ENCODE measurements around the gene DLG1. TPM values are rescaled to one million over a fixed set of nuclear protein-coding genes. Genes with fewer than 3 reads are reported as not detected.

Gene DLG1
- total RNA-seq, 1 donor from 2014 or later, result 138 TPM

GRCh38 chr3:197114007-197114406 is 184.4 kb downstream of the DLG1 start:
- Histone ChIP-seq H2AFZ (replicated peaks) (no peak overlapping the region), H3K9ac (no peak overlapping the region), H3K9me3 (ENCODE audit: low read depth) (no peaks in the 10 kb centered on the region), H3K4me1 (no peaks in the 10 kb centered on the region), H3F3A (ENCODE audit: low read depth) (no peaks in the 10 kb centered on the region), H3K36me3 (peaks cover 13% of the 10 kb centered on the region), H4K20me1 (ENCODE audit: low read depth) (no peaks in the 10 kb centered on the region), H3K27ac (no peak overlapping the region), H3K4me3 (no peak overlapping the region), H3K79me2 (ENCODE audit: low read depth) (no peaks in the 10 kb centered on the region), H3K4me2 (no peak overlapping the region), H3K27me3 (no peaks in the 10 kb centered on the region)
- Mint-ChIP-seq H3K36me3 (peaks cover 46% of the 10 kb centered on the region), H3K4me1 (no peaks in the 10 kb centered on the region), H3K27me3 (ENCODE audit: insufficient read depth, low read depth) (no peaks in the 10 kb centered on the region), H3K4me3 (no peak overlapping the region), H3K27ac (no peak overlapping the region), H3K9me3 (peaks cover 2% of the 10 kb centered on the region)
- TF ChIP-seq EZH2phosphoT487 (IDR thresholded peaks at IDR 0.05) (no peak), CTCF (IDR thresholded peaks at IDR 0.05) (no peak), EZH2 (IDR thresholded peaks at IDR 0.05) (no peak)
- no peak for DNase-seq (ENCODE audit: low spot score)

GRCh38 chr3:197111685-197112084 is 186.7 kb downstream of the DLG1 start:
- TF ChIP-seq EZH2 (IDR thresholded peaks at IDR 0.05), result no peak
- no peak for TF ChIP-seq CTCF (IDR thresholded peaks at IDR 0.05)
- Mint-ChIP-seq H3K36me3 (peaks cover 55% of the 10 kb centered on the region), H3K27ac (no peak overlapping the region), H3K4me1 (no peaks in the 10 kb centered on the region), H3K4me3 (no peak overlapping the region), H3K27me3 (ENCODE audit: insufficient read depth, low read depth) (no peaks in the 10 kb centered on the region), H3K9me3 (peaks cover 2% of the 10 kb centered on the region)
- Histone ChIP-seq H3K27ac (no peak overlapping the region), H3K4me2 (no peak overlapping the region), H2AFZ (replicated peaks) (no peak overlapping the region), H3K4me3 (no peak overlapping the region), H3K36me3 (peaks cover 13% of the 10 kb centered on the region), H3F3A (ENCODE audit: low read depth) (no peaks in the 10 kb centered on the region), H3K79me2 (ENCODE audit: low read depth) (no peaks in the 10 kb centered on the region), H3K4me1 (no peaks in the 10 kb centered on the region), H4K20me1 (ENCODE audit: low read depth) (no peaks in the 10 kb centered on the region), H3K9ac (no peak overlapping the region), H3K9me3 (ENCODE audit: low read depth) (no peaks in the 10 kb centered on the region), H3K27me3 (no peaks in the 10 kb centered on the region)
- DNase-seq (ENCODE audit: low spot score), result no peak

GRCh38 chr3:197105786-197106185 is 192.6 kb downstream of the DLG1 start:
- Histone ChIP-seq H3K9ac (no peak overlapping the region), H3K36me3 (no peaks in the 10 kb centered on the region), H3K4me3 (no peak overlapping the region), H3K4me2 (no peak overlapping the region), H3K9me3 (ENCODE audit: low read depth) (no peaks in the 10 kb centered on the region), H3K27ac (no peak overlapping the region), H4K20me1 (ENCODE audit: low read depth) (no peaks in the 10 kb centered on the region), H2AFZ (replicated peaks) (no peak overlapping the region), H3F3A (ENCODE audit: low read depth) (no peaks in the 10 kb centered on the region), H3K4me1 (no peaks in the 10 kb centered on the region), H3K27me3 (no peaks in the 10 kb centered on the region), H3K79me2 (ENCODE audit: low read depth) (no peaks in the 10 kb centered on the region)
- H3K36me3 Mint-ChIP-seq, result peaks cover 48% of the 10 kb centered on the region
- H3K4me3 Mint-ChIP-seq, result no peak overlapping the region
- peaks cover 2% of the 10 kb centered on the region for H3K9me3 Mint-ChIP-seq
- H3K27me3 Mint-ChIP-seq (ENCODE audit: insufficient read depth, low read depth), result peaks cover 2% of the 10 kb centered on the region
- DNase-seq (ENCODE audit: low spot score), result no peak
- H3K27ac Mint-ChIP-seq, result no peak overlapping the region
- no peaks in the 10 kb centered on the region for H3K4me1 Mint-ChIP-seq
- no peak for TF ChIP-seq CTCF (IDR thresholded peaks at IDR 0.05)
- no peak for TF ChIP-seq EZH2 (IDR thresholded peaks at IDR 0.05)
- no peak for TF ChIP-seq EZH2phosphoT487 (IDR thresholded peaks at IDR 0.05)

Data from neural progenitor cell (in vitro differentiated cells).